ENCODE measurements around the gene CFAP299. TPM values are rescaled to one million over a fixed set of nuclear protein-coding genes. Genes with fewer than 3 reads are reported as not detected.

CFAP299 gene
- total and polyA plus RNA-seq, 9 of the 15 experiments (the other 6 are each of a cell fraction or from before 2014, with no cell fraction given): 0.09 to 3.0 (median 0.76) TPM

GRCh38 chr4:80390178-80390577 lies 54.6 kb downstream of the CFAP299 start:
- H2AFZ ChIP-seq (ENCODE audit: low read depth, low read length): no peak overlapping the region
- H3K27me3 ChIP-seq (ENCODE audit: control insufficient read depth in 2 of 2, insufficient read depth in 2 of 2, low read length in 2 of 2): peaks cover 2 to 33% of the 10 kb centered on the region in 2 experiments; a peak in 3 of 5 replicates
- TF ChIP-seq SMARCC2 (IDR thresholded peaks at IDR 0.05; ENCODE audit: low read depth) (no peak), ZNF778 (CRISPR knock-in tag; IDR thresholded peaks at IDR 0.05) (no peak), FOXK1 (CRISPR knock-in tag; IDR thresholded peaks at IDR 0.05; ENCODE audit: borderline replicate concordance) (no peak), CREM (IDR thresholded peaks at IDR 0.05; ENCODE audit: low read depth) (no peak), SPI1 (IDR thresholded peaks at IDR 0.05; ENCODE audit: borderline replicate concordance, low read depth, low read length) (no peak), JUNB (CRISPR knock-in tag; conservative IDR thresholded peaks at IDR 0.05) (no peak), CBFA2T2 (conservative IDR thresholded peaks at IDR 0.05) (no peak)
- TF ChIP-seq, protein P1, sequence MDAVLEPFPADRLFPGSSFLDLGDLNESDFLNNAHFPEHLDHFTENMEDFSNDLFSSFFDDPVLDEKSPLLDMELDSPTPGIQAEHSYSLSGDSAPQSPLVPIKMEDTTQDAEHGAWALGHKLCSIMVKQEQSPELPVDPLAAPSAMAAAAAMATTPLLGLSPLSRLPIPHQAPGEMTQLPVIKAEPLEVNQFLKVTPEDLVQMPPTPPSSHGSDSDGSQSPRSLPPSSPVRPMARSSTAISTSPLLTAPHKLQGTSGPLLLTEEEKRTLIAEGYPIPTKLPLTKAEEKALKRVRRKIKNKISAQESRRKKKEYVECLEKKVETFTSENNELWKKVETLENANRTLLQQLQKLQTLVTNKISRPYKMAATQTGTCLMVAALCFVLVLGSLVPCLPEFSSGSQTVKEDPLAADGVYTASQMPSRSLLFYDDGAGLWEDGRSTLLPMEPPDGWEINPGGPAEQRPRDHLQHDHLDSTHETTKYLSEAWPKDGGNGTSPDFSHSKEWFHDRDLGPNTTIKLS (IDR thresholded peaks at IDR 0.05; ENCODE audit: borderline replicate concordance, low read depth): no peak
- H3K79me2 ChIP-seq (ENCODE audit: control insufficient read depth, insufficient read depth, low read length): no peaks in the 10 kb centered on the region
- no peak overlapping the region for H3K4me3 ChIP-seq
- 2% methylated on average over 2 of the region's 2 CpGs for WGBS (ENCODE audit: insufficient coverage, low coverage, missing lambda C conversion rate)
- H3K9ac ChIP-seq (ENCODE audit: insufficient read depth in 1 of 2, low read depth in 2 of 2, low read length in 2 of 2): no peak overlapping the region
- intact Hi-C loops (cut with micrococcal nuclease) (no loop called here), in situ Hi-C loops (cut with MboI) (no loop called here)
- no peaks in the 10 kb centered on the region for H3K36me3 ChIP-seq (ENCODE audit: control insufficient read depth, insufficient read depth, low read length)
- no peaks in the 10 kb centered on the region for H4K20me1 ChIP-seq (replicated peaks; ENCODE audit: control insufficient read depth, insufficient read depth, low read length)
- H3K4me2 ChIP-seq (ENCODE audit: insufficient read depth, low read length): no peak overlapping the region
- DNase-seq (ENCODE audit: extremely low read depth in 1 of 4, low spot score in 3 of 4) (no peak), ATAC-seq (no peak), FAIRE-seq (no peak)
- POLR2A ChIA-PET: no interaction called here
- CTCF ChIA-PET (ENCODE audit: low intra/inter-chr PET ratio): no interaction called here
- no TSS peak for BruUV-seq (replicated peaks)
- no peaks in the 10 kb centered on the region for H3K9me1 ChIP-seq (ENCODE audit: control insufficient read depth, insufficient read depth, low read length)
- no peak overlapping the region for H3K27ac ChIP-seq (ENCODE audit: extremely low read depth, low read depth, low read length)
- no peaks in the 10 kb centered on the region for H3K9me3 ChIP-seq (replicated peaks; ENCODE audit: control insufficient read depth, insufficient read depth, low read depth, low read length)
- peaks cover 0 to 11% of the 10 kb centered on the region in 2 experiments; a peak in 3 of 5 replicates for H3K4me1 ChIP-seq (replicated peaks in 1 of 2; ENCODE audit: control insufficient read depth in 2 of 2, insufficient read depth in 2 of 2, low read length in 2 of 2)

All from K562 (cell line).